ENCODE data around the gene GALR1.

DNA sequence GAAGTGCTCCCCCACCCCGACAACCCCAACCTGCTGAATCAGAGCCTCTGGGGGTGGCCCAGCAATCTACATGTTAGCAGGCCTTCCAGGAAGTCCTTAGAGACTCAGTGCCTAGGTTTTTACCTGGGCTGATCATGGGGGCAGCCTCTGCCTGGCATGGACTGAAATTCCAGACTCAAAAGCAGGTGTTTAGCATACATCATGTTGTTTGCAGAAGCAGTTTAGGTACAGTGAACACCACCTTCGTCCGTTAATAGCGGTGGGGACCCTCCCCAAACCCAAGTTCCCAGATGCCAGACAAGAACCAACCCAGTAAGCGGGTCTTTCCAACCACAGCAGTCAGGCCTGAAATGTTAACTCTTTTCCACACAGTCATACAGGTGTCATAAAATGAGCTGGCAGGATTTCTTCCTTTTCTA lies 26.4 kb upstream of the GALR1 start:
- TF ChIP-seq EZH2 (IDR thresholded peaks at IDR 0.05; ENCODE audit: insufficient read depth, poor library complexity, severe bottlenecking) (no peak), EZH2phosphoT487 (IDR thresholded peaks at IDR 0.05; ENCODE audit: insufficient read depth, low read depth) (no peak)

Measured in GM23248 (cell line).